KBM-7 (cell line): ENCODE measurements around the gene TCEANC2.

ENCODE experiments used
- DNase-seq: peaks from one replicate; pipeline ENCODE4 v3.0.0-alpha.2; 2015
- in situ Hi-C: fragments of 300-500 bp; cut with MboI; formaldehyde crosslinking; loops from 2 replicates; pipeline ENCODE4 v1.14.3; 2020; ENCODE audit warnings: low sequenced_read_pairs, low pct_unique_long_range_greater_than_20kb, mixed read lengths

The TCEANC2 gene

DNA sequence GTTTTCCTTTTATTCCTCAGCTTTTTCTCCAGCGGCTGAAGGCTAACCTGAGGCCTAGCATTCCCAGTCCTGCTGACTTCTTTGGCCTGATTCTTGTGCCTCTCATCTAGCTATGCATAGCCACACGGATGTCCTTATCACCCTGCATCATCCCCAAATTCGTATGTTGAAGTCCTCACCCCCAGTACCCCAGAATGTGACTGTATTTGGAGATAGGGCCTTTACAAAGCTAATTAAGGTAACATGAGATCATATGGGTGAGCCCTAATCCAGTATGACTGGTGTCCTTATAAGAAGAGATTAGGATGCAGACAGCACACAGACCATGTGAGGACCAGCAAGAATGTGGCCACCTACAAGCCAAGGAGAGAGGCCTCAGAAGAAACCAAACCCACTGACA is 54.7 kb downstream of the TCEANC2 start:
- in situ Hi-C loops: no loop called here
- DNase-seq: no peak

DNA sequence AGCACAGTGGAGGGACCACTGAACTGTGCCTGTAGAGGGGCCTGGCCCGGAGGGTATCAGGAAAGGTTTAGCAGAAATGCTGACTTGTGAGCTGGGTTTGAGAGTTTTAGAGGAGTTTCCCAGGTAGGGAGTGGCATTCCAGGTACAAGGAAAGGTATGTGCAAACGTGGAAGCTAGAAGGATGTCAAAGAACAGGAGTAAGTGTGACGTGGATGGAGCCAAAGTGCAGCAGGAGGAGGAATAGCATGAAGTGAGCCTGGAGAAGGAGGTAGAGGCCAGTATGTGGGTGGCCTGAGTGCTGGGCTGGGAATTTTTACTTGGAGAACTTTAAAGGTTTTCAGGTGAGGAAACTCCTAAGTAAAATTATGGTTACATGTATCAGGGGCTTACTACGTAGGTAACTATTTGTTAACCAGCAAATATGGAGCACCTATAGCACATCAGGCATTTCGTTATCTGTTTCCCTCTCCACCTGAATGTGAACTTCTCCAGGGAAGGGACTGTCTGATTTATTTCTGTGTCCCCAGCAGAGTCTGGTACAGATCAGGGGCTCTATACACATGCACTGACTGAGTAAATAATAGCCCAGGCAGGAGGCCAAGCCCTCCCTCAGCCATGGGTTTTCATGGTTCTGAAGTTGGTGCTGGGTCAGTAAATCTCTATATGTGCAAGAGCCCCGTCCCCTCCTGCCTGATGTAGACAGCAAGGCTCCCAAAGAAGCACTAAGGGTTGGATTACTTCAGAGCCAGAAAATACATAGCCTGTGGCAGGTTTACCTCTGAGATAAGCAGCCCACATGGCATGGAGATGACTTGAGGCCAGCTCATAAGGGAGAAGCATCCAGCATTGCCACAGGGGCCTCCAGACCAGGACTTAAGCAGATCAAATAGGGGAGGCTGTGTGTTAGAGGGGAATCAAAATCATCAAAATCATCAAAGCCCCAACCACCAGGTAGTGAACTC is 56.0 kb downstream of the TCEANC2 start:
- DNase-seq: no peak
- in situ Hi-C loops: no loop called here

- in situ Hi-C loops: no loop called here
- no peak for DNase-seq
Measured at GRCh38 chr1:54110996-54111395, 57.6 kb downstream of the TCEANC2 start.

- DNase-seq: no peak
- in situ Hi-C loops: no loop called here
Measured at GRCh38 chr1:54111624-54112023, 58.2 kb downstream of the TCEANC2 start.

GRCh38 chr1:54112027-54112426 is 58.6 kb downstream of the TCEANC2 start:
- in situ Hi-C loops: no loop called here
- no peak for DNase-seq

DNA sequence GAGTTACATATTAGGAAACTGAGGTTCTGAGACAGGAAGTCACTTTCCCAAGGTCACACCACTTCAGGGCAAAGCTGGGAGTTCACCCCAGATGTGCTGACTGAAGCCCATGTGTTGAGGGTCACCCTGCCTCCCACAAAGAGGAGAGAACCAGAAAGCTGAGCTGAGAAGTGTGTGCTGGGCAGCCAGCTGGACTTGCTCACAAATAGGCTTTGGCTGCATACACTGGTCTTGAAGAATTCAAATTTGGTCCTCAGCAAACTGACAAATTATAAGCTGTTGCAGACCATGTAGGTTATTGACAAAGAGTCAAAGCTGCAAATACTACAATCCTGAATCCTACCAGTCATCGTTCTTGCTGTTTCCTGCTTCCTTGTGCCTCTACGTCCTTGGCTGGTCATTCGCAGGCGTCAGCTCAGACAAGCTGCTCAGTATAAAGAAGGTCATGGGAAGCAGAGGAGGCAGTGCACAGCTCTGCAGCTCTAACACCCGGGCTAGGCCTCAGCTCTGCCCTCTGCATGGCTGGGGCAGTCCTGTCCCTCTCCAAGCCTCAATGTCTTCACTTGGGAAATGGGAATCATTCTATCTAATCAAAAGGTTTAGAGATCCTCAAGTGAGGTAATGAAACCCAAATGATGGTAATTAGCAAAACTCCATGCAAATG is 59.4 kb downstream of the TCEANC2 start:
- in situ Hi-C loops: no loop called here

GRCh38 chr1:54114001-54114400 is 60.6 kb downstream of the TCEANC2 start:
- in situ Hi-C loops: no loop called here
- DNase-seq: no peak

More for the DNA sequence above, 59.4 kb downstream of the TCEANC2 start:
- DNase-seq: no peak

DNA sequence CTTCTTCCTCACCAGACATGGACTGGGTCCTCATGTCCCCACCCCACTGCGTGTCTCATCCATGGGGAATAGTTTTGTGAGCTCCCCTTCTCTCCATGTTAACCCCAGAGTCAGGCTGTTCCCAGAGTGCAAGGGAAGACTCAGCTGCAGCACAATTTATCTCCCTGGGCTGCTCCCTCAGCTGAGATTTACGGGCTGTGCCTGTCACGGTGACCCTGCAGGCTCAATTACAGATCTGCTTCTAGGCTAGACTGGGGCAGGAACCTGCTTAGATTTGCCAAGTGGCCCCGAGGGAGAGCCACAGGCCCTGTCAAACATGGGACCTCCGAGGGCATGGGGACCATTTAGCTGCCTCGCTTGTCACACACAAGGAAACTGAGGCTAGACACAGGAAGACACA is 61.5 kb downstream of the TCEANC2 start:
- no peak for DNase-seq
- in situ Hi-C loops: no loop called here

DNA sequence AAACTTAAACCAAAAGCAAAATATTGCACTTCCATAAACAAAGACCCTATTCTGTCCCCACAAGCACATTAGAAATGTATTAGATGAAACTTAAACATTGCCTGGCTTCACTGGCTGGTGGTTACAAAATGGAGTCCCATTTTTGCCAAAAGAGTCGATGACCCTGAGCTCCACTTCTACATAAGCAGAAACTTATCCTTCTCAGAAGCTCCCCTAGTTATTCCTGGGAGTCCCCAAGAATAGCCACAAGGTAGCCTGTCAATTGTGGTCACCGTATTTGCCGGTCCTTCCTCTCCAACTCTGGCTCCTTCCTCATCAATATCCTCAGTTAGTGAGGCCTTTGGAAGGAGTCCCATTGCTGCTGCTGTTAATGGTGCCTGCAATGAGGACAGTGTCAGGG is 62.1 kb downstream of the TCEANC2 start:
- no peak for DNase-seq
- in situ Hi-C loops: no loop called here

GRCh38 chr1:54117815-54118563 is 64.6 kb downstream of the TCEANC2 start:
- in situ Hi-C loops: no loop called here
- DNase-seq: no peak

DNA sequence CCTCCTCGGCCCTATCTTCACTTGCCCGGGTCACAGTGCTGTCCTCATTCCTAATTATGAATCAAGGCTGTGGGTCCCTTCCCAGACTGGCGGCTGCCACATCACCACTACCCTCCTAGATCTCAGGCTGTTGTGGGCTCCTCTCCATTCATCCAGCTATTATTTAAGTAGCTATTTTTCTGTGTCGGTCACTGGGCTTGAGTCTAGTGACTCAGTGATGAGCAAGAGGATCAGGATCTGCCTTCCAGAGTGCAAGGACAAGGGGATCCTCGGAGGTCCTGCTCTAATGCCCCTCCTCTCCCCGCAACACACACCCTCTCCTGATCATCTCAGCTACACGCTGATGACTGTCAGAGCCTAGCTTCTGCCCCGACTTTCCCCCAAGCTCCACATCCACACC is 65.3 kb downstream of the TCEANC2 start:
- in situ Hi-C loops: no loop called here
- no peak for DNase-seq

DNA sequence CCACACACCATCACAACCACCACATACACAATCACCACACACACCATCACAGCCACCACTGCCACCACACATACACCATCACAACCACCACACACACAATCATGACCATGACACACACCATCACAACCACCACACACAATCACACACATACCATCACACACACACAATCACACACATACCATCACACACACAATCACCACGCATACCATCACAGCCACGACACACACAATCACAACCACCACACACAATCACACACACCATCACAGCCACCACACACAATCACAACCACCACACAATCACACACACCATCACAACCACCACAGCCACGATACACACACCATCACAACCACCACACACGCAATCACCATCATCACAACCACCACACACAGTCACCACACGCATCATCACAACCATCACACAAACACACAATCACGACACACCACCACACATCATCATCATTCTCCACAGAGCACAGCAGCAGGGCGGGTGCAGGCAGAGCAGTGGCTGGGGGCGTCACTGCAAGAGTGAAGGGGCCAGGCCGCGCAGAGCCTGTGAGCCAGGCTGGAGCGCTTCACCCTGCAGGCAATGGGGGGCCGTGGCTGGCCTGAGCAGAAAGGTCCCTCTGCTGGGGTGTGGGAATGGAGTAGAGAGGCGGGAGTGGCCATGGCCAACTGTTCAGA is 66.8 kb downstream of the TCEANC2 start:
- DNase-seq: no peak
- in situ Hi-C loops: no loop called here

- in situ Hi-C loops: no loop called here
- no peak for DNase-seq
Measured at GRCh38 chr1:54120698-54121481, 67.5 kb downstream of the TCEANC2 start.

- in situ Hi-C loops: no loop called here
- peak; percentile 93 for DNase-seq
Measured at GRCh38 chr1:54121482-54122134, 68.2 kb downstream of the TCEANC2 start.

- no peak for DNase-seq
Measured at GRCh38 chr1:54122135-54122751, 68.8 kb downstream of the TCEANC2 start.

GRCh38 chr1:54122992-54123391 is 69.6 kb downstream of the TCEANC2 start:
- DNase-seq: no peak
- in situ Hi-C loops: no loop called here

More at GRCh38 chr1:54122135-54122751, 68.8 kb downstream of the TCEANC2 start:
- in situ Hi-C loops: no loop called here

GRCh38 chr1:54124472-54124871 is 71.1 kb downstream of the TCEANC2 start:
- DNase-seq: no peak
- in situ Hi-C loops: no loop called here

DNA sequence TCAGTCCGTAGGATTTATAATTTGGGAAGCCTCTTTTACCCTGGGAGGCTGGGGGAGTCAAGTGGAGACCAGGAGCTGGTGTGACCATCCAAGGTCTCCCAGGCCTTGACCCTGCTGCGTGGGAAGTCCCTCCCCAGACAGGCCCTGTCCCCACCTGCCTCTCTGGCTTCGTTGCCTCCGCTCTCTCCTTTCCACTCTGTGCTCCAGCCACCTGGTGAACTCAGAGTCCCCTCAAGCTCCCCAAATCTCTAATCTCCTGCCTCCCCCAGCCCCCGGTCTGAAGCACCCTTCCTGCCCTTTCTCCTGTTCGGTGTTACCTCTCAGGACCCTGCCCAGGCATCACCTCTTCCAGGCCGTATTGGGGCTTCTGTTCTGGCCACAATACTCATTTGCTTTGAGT is 71.5 kb downstream of the TCEANC2 start:
- in situ Hi-C loops: no loop called here
- DNase-seq: no peak
